ENCODE results near the gene DPYSL5. TPM values are rescaled to one million over a fixed set of nuclear protein-coding genes. Genes with fewer than 3 reads are reported as not detected.

DPYSL5 gene
- total RNA-seq, 2 experiments from 2014 or later = not detected

- ATAC-seq (ENCODE audit: low read depth) = no peak
- POLR2A ChIA-PET = no interaction called here
Observed at GRCh38 chr2:26890341-26891000, 42.5 kb downstream of the DPYSL5 start.

GRCh38 chr2:26892133-26892532, 44.2 kb downstream of the DPYSL5 start:
- no peak overlapping the region for H3K4me3 Mint-ChIP-seq
- no peak for DNase-seq
- H3K36me3 Mint-ChIP-seq = no peaks in the 10 kb centered on the region
- no peak overlapping the region for H3K27ac Mint-ChIP-seq
- no peak for ATAC-seq (ENCODE audit: low read depth)
- H3K27me3 Mint-ChIP-seq = peaks cover 14% of the 10 kb centered on the region
- no peaks in the 10 kb centered on the region for H3K9me3 Mint-ChIP-seq
- POLR2A ChIA-PET = no interaction called here
- H3K4me1 Mint-ChIP-seq = no peaks in the 10 kb centered on the region

More at GRCh38 chr2:26890341-26891000, 42.5 kb downstream of the DPYSL5 start:
- no peak overlapping the region for H3K27ac Mint-ChIP-seq
- no peaks in the 10 kb centered on the region for H3K9me3 Mint-ChIP-seq
- no peak overlapping the region for H3K4me3 Mint-ChIP-seq
- H3K4me1 Mint-ChIP-seq = no peaks in the 10 kb centered on the region
- peaks cover 16% of the 10 kb centered on the region for H3K27me3 Mint-ChIP-seq
- no peak for DNase-seq
- H3K36me3 Mint-ChIP-seq = no peaks in the 10 kb centered on the region

GRCh38 chr2:26892922-26893524, 45.1 kb downstream of the DPYSL5 start:
- H3K36me3 Mint-ChIP-seq = no peaks in the 10 kb centered on the region
- H3K9me3 Mint-ChIP-seq = no peaks in the 10 kb centered on the region
- DNase-seq (no peak), ATAC-seq (ENCODE audit: low read depth) (no peak)
- POLR2A ChIA-PET = no interaction called here
- no peak overlapping the region for H3K27ac Mint-ChIP-seq
- H3K4me1 Mint-ChIP-seq = no peaks in the 10 kb centered on the region
- H3K27me3 Mint-ChIP-seq = peaks cover 17% of the 10 kb centered on the region
- H3K4me3 Mint-ChIP-seq = no peak overlapping the region

- Mint-ChIP-seq H3K27ac (no peak overlapping the region), H3K36me3 (no peaks in the 10 kb centered on the region), H3K9me3 (no peaks in the 10 kb centered on the region), H3K4me1 (no peaks in the 10 kb centered on the region), H3K4me3 (no peak overlapping the region), H3K27me3 (peaks cover 17% of the 10 kb centered on the region)
- POLR2A ChIA-PET = no interaction called here
- no peak for ATAC-seq (ENCODE audit: low read depth)
- DNase-seq = no peak
Observed at GRCh38 chr2:26894136-26894535, 46.2 kb downstream of the DPYSL5 start.

GRCh38 chr2:26897807-26898479, 50.0 kb downstream of the DPYSL5 start:
- no peak overlapping the region for H3K4me3 Mint-ChIP-seq
- H3K27ac Mint-ChIP-seq = no peak overlapping the region
- peaks cover 17% of the 10 kb centered on the region for H3K27me3 Mint-ChIP-seq
- DNase-seq = no peak
- no peak for ATAC-seq (ENCODE audit: low read depth)
- H3K36me3 Mint-ChIP-seq = no peaks in the 10 kb centered on the region
- H3K9me3 Mint-ChIP-seq = no peaks in the 10 kb centered on the region
- no peaks in the 10 kb centered on the region for H3K4me1 Mint-ChIP-seq
- POLR2A ChIA-PET = no interaction called here

GRCh38 chr2:26898480-26899078, 50.6 kb downstream of the DPYSL5 start:
- Mint-ChIP-seq H3K27ac (no peak overlapping the region), H3K27me3 (peaks cover 14% of the 10 kb centered on the region), H3K36me3 (no peaks in the 10 kb centered on the region), H3K9me3 (no peaks in the 10 kb centered on the region), H3K4me1 (no peaks in the 10 kb centered on the region), H3K4me3 (no peak overlapping the region)
- DNase-seq (no peak), ATAC-seq (ENCODE audit: low read depth) (no peak)
- POLR2A ChIA-PET = no interaction called here

- no peak overlapping the region for H3K4me3 Mint-ChIP-seq
- POLR2A ChIA-PET = no interaction called here
- ATAC-seq (ENCODE audit: low read depth) = no peak
- H3K27me3 Mint-ChIP-seq = peaks cover 13% of the 10 kb centered on the region
- no peaks in the 10 kb centered on the region for H3K4me1 Mint-ChIP-seq
- DNase-seq = no peak
- no peaks in the 10 kb centered on the region for H3K36me3 Mint-ChIP-seq
- no peak overlapping the region for H3K27ac Mint-ChIP-seq
- H3K9me3 Mint-ChIP-seq = no peaks in the 10 kb centered on the region
Observed at GRCh38 chr2:26899500-26900164, 51.7 kb downstream of the DPYSL5 start.

- Mint-ChIP-seq H3K27me3 (peaks cover 8% of the 10 kb centered on the region), H3K27ac (no peak overlapping the region), H3K9me3 (no peaks in the 10 kb centered on the region), H3K36me3 (no peaks in the 10 kb centered on the region), H3K4me1 (no peaks in the 10 kb centered on the region), H3K4me3 (no peak overlapping the region)
- POLR2A ChIA-PET = no interaction called here
- DNase-seq (no peak), ATAC-seq (ENCODE audit: low read depth) (no peak)
Observed at GRCh38 chr2:26900831-26901321, 52.9 kb downstream of the DPYSL5 start.

- Mint-ChIP-seq H3K36me3 (no peaks in the 10 kb centered on the region), H3K4me3 (no peak overlapping the region), H3K27me3 (peaks cover 7% of the 10 kb centered on the region), H3K9me3 (no peaks in the 10 kb centered on the region), H3K27ac (no peak overlapping the region), H3K4me1 (no peaks in the 10 kb centered on the region)
- DNase-seq (no peak), ATAC-seq (ENCODE audit: low read depth) (no peak)
- POLR2A ChIA-PET = no interaction called here
Observed at GRCh38 chr2:26901326-26902183, 53.6 kb downstream of the DPYSL5 start.

GRCh38 chr2:26903676-26904075, 55.7 kb downstream of the DPYSL5 start:
- Mint-ChIP-seq H3K27ac (no peak overlapping the region), H3K4me1 (no peaks in the 10 kb centered on the region), H3K36me3 (no peaks in the 10 kb centered on the region), H3K4me3 (no peak overlapping the region), H3K9me3 (no peaks in the 10 kb centered on the region), H3K27me3 (no peaks in the 10 kb centered on the region)
- no peak for DNase-seq
- ATAC-seq (ENCODE audit: low read depth) = no peak
- POLR2A ChIA-PET = no interaction called here

GRCh38 chr2:26904839-26905238, 56.9 kb downstream of the DPYSL5 start:
- POLR2A ChIA-PET = no interaction called here
- ATAC-seq (ENCODE audit: low read depth) (no peak), DNase-seq (no peak)
- Mint-ChIP-seq H3K27me3 (no peaks in the 10 kb centered on the region), H3K27ac (no peak overlapping the region), H3K4me3 (no peak overlapping the region), H3K9me3 (no peaks in the 10 kb centered on the region), H3K4me1 (no peaks in the 10 kb centered on the region), H3K36me3 (no peaks in the 10 kb centered on the region)

GRCh38 chr2:26905341-26906198, 57.6 kb downstream of the DPYSL5 start:
- no peaks in the 10 kb centered on the region for H3K9me3 Mint-ChIP-seq

More at GRCh38 chr2:26905341-26906198, 57.6 kb downstream of the DPYSL5 start:
- POLR2A ChIA-PET = no interaction called here
- Mint-ChIP-seq H3K4me1 (no peaks in the 10 kb centered on the region), H3K27ac (no peak overlapping the region), H3K4me3 (no peak overlapping the region), H3K36me3 (no peaks in the 10 kb centered on the region), H3K27me3 (peaks cover under 1% of the 10 kb centered on the region)
- no peak for ATAC-seq (ENCODE audit: low read depth)
- DNase-seq = no peak

Data from activated naive CD8-positive, alpha-beta T cell treated with anti-CD3 and anti-CD28 coated beads, Interleukin-2, amount 10 ng/mL, durations not matched to agents 7 days and 5 days (primary cell).